GM21423 (cell line): ENCODE data around the gene TMEM128.
A peak's percentile ranks its signal among the peaks of the same experiment; 100 is the strongest.
"Not testable (repeated sequence)": the region's sequence is repeated elsewhere in the genome, so short reads cannot be mapped to it uniquely, and the experiment has no call there.

ENCODE experiments used
- ATAC-seq: cut with Tn5 transposase; IDR thresholded peaks from one replicate; pipeline ENCODE4 v1.9.1; 2021; ENCODE audit warnings: mild to moderate bottlenecking, moderate library complexity; ENCODE audit not compliant: unreplicated experiment

Gene TMEM128

GRCh38 chr4:4256799-4257198 is 8.8 kb upstream of the TMEM128 start:
- ATAC-seq: no peak

DNA sequence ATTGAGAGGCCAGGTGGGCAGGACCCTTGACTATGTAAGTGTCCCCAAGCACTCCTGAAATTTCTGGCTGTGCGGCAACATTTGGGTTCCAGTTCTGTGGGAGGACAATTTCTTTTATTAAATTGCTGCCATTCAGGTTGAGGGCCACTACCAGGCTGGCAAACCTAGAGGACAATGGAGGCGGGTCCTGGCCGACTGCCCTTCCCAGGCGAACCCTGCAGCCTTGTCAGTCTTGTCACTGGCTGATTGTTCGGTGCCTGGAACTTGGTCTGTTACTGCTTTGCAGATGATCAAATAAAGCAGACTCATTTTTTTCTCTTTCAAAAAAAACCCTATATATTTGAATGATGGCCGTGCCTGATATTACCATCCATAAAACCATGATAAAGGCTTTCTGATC is 6.6 kb upstream of the TMEM128 start:
- ATAC-seq: no peak

- ATAC-seq: no peak
These were observed 6.2 kb upstream of the TMEM128 start for GRCh38 chr4:4254199-4254598.

- ATAC-seq: no peak
These were observed 1.8 kb upstream of the TMEM128 start for GRCh38 chr4:4249866-4250265.

GRCh38 chr4:4249342-4249741 is 1.3 kb upstream of the TMEM128 start:
- ATAC-seq: not testable (repeated sequence)

GRCh38 chr4:4248885-4249203 is 821 bp upstream of the TMEM128 start:
- ATAC-seq: no peak

GRCh38 chr4:4247696-4248028 is 361 bp downstream of the TMEM128 start:
- ATAC-seq: peak; percentile 31

- ATAC-seq: no peak
These were observed 2.9 kb downstream of the TMEM128 start for GRCh38 chr4:4245172-4245571.

GRCh38 chr4:4239551-4239950 is 8.5 kb downstream of the TMEM128 start:
- not testable (repeated sequence) for ATAC-seq

DNA sequence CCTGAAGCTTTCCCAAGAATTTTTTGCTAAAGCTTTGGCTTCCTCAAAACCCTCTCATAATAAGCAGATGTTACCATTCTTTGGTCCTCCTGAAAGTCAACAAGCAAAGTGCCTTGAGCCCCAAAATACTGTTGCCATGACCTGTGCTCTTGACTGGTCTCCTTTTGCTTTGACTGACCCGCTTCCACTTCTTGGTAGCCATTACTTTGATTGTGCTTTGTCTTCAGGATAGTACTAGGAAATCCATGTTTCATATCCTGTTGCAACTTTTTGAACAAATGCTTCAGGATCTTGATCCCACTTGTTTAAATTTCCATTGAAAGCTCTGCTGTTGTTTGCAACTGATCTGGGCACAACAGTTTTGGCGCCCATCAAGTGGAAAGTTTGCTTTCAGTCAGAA is 14.4 kb downstream of the TMEM128 start:
- ATAC-seq: no peak

DNA sequence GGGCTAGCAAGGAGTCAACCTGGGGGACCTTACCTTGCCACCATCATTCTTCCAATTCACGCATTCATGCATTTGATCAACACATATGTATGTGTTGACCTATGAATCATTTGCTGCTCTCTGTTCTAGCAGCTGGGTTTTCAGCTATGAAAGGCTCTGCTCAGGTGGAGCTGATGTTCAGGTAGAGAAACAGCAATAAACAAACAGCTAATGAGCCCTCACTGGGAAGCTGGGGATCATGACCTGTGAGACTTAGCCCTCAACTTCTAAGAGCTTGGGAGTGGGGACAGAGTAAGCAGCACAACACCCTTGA is 19.7 kb downstream of the TMEM128 start:
- no peak for ATAC-seq

DNA sequence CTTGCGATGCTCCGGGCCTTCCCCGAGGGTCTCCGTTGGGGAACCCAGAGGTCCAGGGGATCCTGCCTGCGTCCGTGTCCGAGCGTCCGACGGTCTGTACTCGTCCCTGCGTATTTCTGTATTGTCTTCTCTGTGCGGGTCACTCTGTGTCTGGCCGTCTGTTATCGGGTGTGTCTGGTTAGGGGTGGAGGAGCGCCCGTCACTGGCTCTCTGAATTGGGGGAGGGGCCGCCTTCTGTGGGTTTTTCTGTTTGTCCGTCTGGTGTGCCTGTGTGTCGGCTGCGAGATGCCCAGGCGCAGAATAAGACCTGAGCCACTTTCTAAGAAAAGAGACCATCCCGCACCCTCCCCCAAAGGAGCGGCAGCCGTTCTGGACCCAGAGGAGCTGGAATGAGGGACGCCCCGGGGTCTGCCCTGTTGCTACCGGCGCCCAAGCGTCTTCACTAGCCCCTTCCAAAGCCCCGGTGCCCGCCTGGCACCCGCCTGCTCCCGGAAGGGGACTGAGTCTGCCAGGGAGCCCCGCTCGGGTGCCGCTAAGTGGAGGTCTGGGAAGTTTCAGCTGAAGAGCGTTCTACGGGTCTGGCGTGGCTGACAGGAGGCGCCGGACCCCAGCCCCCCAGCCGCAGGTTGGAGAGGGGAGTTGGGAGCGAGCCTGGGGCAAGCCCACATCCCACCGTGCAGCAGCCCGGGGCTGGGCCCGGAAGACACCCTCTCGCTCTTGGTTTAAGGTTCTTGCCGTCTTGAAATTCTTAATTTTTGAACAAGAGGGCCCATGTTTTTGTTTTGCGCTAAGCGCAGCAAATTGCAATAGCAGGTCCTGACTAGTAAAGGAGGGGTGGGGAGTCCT is 20.3 kb downstream of the TMEM128 start:
- no peak for ATAC-seq

DNA sequence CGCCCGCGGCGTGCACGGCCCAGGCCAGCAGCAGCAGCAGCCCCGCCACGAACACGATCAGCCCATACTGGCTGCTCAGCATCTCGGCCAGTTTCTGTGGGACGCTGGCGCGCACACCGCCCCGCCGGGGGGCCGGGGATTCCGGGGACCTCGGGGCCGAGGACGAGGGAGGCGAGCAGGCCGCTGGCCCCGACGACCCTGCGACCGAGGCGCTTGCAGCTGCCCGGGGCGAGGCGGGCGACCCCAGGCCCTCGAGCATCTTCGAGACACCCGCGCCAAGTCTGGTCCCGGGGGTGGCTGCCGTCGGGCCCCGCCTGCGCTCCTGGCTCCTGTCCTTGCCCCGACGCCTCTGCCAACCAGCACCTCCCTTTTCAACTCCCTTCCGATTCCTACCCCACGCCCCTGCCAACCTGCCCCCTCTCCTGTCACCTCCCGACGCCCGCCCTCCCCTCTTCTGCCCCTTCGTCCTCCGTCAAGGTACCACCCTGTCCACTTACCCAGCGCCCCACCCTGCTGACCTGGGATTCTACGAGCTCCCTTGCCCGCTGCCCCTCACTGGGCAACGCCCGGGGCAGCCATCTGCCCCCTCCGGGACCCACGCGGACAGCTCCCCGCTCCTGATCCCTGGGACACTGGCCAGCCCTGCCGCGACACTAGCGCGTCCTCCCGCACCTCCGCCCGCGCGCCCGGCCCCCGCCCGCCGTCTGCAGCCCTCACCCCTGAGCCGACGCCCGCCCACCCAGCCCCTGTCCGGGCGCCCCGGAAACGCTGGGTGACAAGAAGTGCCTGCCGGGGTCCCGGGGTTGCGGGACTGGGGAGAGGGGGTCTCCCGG is 21.2 kb downstream of the TMEM128 start, which contains the start of gene OTOP1:
Gene OTOP1 (minus strand): TSS at position 324 of the 833 bp plus-strand sequence. CDS start 65 bp downstream, at position 259.
- ATAC-seq: no peak

- ATAC-seq: no peak
These were observed 22.0 kb downstream of the TMEM128 start for GRCh38 chr4:4225915-4226605.

DNA sequence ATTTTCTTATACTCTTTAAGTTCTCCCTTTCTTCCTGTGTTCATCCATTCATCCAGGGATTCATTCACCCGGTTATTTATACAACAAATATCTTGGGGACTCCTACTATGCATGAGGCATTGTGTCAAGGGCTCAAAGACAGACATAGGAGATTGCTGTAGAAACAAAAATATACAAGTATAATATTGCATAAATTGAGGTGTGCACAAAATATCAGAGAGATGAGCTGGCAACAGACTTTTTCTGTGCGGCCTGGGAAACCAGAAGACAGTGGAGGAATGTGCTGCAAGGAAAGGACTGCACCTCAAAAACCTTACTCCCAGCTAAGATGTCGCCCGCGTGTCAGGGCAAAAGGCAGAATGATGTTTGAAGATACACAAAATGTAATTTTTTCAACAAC is 30.9 kb downstream of the TMEM128 start:
- ATAC-seq: no peak

DNA sequence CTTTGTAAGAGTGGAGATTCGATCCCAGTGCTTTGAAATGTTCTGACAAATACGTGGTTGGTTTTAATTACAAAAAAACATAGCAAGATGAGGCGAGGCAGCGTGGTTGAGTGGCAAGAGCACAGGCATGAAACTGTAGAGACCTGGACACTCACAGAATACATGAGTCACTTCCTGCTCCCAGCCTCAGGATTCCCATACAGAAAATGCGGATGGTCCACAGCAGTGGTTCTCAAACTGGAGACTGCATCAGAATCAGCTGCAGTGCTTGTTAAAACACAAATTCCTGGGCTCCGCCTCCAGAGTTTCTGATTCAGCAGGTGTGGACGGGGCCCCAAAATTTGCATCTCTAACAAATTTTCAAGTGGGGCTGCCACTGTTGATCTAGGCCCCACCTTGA is 31.4 kb downstream of the TMEM128 start:
- ATAC-seq: no peak

DNA sequence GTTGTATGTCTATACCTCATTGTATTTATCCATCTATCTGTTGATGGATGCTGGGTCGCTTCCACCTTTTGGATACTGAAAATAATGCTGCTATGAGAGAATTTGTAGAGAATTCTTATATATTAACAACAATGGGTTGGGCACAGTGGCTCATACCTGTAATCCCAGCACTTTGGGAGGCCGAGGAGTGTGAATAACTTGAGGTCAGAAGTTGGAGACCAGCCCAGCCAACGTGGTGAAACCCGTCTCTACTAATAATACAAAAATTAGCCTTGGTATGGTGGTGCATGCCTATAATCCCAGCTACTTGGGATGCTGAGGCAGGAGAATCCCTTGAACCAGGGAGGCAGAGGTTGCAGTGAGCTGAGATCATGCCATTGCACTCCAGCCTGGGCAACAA is 34.3 kb downstream of the TMEM128 start:
- not testable (repeated sequence) for ATAC-seq

DNA sequence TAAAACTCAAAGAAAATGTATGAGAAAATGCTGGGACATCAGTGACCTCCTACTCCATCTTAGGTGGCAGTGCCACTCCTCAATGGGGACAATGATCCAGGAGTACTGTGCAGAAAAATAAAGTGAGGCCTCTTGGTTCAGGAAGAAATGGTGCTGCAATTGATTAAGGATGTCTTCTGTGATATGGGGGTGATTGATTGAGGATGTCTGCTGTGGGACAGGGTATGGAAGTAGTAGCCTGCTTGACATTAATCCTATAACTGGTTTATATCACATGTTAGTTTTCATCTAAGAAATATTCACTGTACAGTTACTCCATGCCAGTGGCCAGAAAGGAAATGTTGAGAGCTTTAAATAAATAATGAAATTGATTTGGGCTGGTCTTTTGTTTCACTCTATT is 41.8 kb downstream of the TMEM128 start:
- no peak for ATAC-seq

DNA sequence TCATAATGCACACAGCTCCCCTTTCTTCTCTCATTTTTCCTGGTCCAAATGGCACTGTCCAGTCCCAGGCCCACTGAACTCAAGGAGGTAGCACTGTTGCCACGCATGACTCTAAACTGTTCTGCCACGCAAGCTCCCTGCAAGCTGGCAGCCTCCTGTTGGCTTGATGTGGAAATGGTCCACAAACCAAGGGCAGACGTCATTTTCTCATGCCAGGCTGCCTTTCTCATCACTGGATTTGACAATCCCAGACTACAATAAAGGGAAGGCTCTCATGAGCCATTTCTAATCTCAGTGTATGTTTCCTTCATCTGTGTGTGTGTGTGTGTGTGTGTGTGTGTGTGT is 43.6 kb downstream of the TMEM128 start:
- ATAC-seq: no peak

DNA sequence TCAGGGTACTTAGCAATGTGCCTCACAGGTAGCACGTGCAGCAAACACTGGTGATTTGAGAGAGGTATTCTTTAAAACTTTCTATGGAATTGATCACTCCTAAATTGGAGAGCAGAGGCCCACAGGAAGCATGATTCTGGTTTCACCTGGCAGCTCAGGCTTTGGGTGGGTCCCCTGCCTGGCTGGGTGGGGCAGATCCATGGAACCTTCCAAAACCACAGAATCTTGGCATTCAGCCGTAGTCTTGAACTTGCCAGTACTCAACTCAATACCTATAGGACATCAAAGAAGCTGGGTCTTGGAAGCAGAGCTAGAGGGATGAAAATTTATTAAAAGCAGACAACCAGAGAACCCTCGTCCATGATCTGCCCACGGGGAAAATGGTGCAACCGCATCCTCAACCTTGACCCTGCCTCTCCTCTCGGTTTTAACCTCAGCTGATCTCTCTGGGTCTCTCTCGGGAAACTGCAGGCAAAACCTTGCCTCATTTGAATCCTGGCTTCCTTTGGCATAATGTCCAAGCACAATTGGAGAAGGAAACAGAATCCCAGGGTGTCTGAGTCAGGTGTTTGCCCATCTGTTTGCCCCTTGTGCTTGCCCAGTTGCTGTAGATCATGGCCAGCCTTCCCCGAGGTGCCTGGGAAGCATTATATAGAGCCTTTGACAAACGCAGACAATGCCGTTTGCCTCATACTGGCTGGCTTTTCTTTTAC is 44.2 kb downstream of the TMEM128 start:
- ATAC-seq: no peak

- no peak for ATAC-seq
These were observed 45.5 kb downstream of the TMEM128 start for GRCh38 chr4:4202510-4202909.
